OCI-LY7 (cell line): Measurements from ENCODE around the gene F7. TPM values are rescaled to one million over a fixed set of nuclear protein-coding genes. Genes with fewer than 3 reads are reported as not detected.

Experiments
- BruUV-seq: library from RNA; stranded (reverse); fragments of 400-500 nt; replicated peaks from 2 replicates; lab custom pipeline; 2021; lab: Mats Ljungman, UMichigan
- CTCF ChIA-PET: fragments of 300-600 bp; sonication (Branson Sonifier 250); formaldehyde crosslinking; loops from one replicate; lab custom pipeline; 2022; ENCODE audit warnings: antibody characterized with exemption; ENCODE audit not compliant: unreplicated experiment; lab: Charles Lee
- POLR2A ChIA-PET: fragments of 300-600 bp; sonication (Branson Sonifier 250); formaldehyde crosslinking; loops from one replicate; lab custom pipeline; 2022; ENCODE audit warnings: antibody characterized with exemption; lab: Charles Lee
- DNase-seq: peaks from one replicate; pipeline ENCODE4 v3.0.0-alpha.2; 2015; ENCODE audit warnings: low spot score
- H2AFZ ChIP-seq: fragments of 200-600 bp; sonication (generic), shearing (Covaris generic); 2 replicates; pipeline ENCODE4 v1.6.1; 2014; ENCODE audit warnings: mild to moderate bottlenecking, antibody characterized with exemption, low read length, moderate library complexity
- H3K27ac ChIP-seq: fragments of 200-600 bp; sonication (generic); 2 replicates; pipeline ENCODE4 v1.5.1; 2014; ENCODE audit warnings: mixed run types, low read depth, mild to moderate bottlenecking, moderate library complexity, low read length, inconsistent platforms; ENCODE audit not compliant: poor library complexity, severe bottlenecking
- H3K36me3 ChIP-seq: fragments of 200-600 bp; sonication (generic); 2 replicates; pipeline ENCODE4 v1.6.1; 2014; ENCODE audit warnings: mild to moderate bottlenecking, antibody characterized with exemption, low read length, moderate library complexity, mixed read lengths; ENCODE audit not compliant: insufficient read depth
- H3K4me1 ChIP-seq: fragments of 200-600 bp; sonication (generic); 2 replicates; pipeline ENCODE4 v1.5.1; 2014; ENCODE audit warnings: mild to moderate bottlenecking, low read length; ENCODE audit not compliant: insufficient read depth, poor library complexity, severe bottlenecking
- H3K4me2 ChIP-seq: fragments of 200-600 bp; sonication (generic); 2 replicates; pipeline ENCODE4 v1.6.1; 2014; ENCODE audit warnings: mild to moderate bottlenecking, low read length
- H3K4me3 ChIP-seq: fragments of 200-600 bp; sonication (generic); 2 replicates; pipeline ENCODE4 v1.5.1; 2014; ENCODE audit warnings: mild to moderate bottlenecking, low read depth, low read length; ENCODE audit not compliant: poor library complexity, severe bottlenecking
- H3K79me2 ChIP-seq: fragments of 200-600 bp; sonication (generic); 2 replicates; pipeline ENCODE4 v1.6.1; 2016; ENCODE audit warnings: low read depth, mild to moderate bottlenecking, low read length, moderate library complexity, mixed read lengths; ENCODE audit not compliant: insufficient read depth
- H3K9me2 ChIP-seq: fragments of 200-600 bp; sonication (generic); 2 replicates; pipeline ENCODE4 v1.6.1; 2016; ENCODE audit warnings: mild to moderate bottlenecking, low read length, mixed read lengths; ENCODE audit not compliant: insufficient read depth
- H3K9me3 ChIP-seq: fragments of 200-600 bp; sonication (generic); 2 replicates; pipeline ENCODE4 v1.6.1; 2014; ENCODE audit warnings: mild to moderate bottlenecking, mixed run types, low read length, mixed read lengths
- H4K20me1 ChIP-seq: fragments of 200-600 bp; sonication (generic); 2 replicates; pipeline ENCODE4 v1.6.1; 2014; ENCODE audit warnings: mild to moderate bottlenecking, antibody characterized with exemption, low read length, moderate library complexity, mixed read lengths; ENCODE audit not compliant: insufficient read depth
- CTCF ChIP-seq: fragments of 200-600 bp; sonication (generic); conservative IDR thresholded peaks from 2 replicates; pipeline ENCODE4 v1.5.1; 2014; ENCODE audit warnings: mild to moderate bottlenecking, antibody characterized with exemption, low read length, moderate library complexity, mixed read lengths
- EZH2phosphoT487 ChIP-seq: fragments of 200-600 bp; sonication (generic); IDR thresholded peaks from 2 replicates; pipeline ENCODE4 v1.6.1; 2018; ENCODE audit warnings: low read depth, borderline replicate concordance, mild to moderate bottlenecking, mixed run types, antibody characterized with exemption, low read length, moderate library complexity, mixed read lengths
- intact Hi-C: fragments of 100-400 bp; cut with micrococcal nuclease; formaldehyde crosslinking; loops from one replicate; pipeline ENCODE4 v1.10.0; 2022; ENCODE audit not compliant: unreplicated experiment
- total RNA-seq, 2 experiments: library from RNA; depleted of rRNA in 1 of 2; stranded (reverse); fragments of >200 nt in 1 of 2; shearing (Covaris generic) in 1 of 2; gene quantifications; 2 replicates each; pipeline ENCODE4 v1.2.3, GENCODE V29; 2014 to 2022

The F7 gene
- total RNA-seq, 2 experiments from 2014 or later = not detected

GRCh38 chr13:113109151-113110047, 3.8 kb downstream of the F7 start:
- BruUV-seq = no TSS peak
- intact Hi-C loops = no loop called here
- DNase-seq = no peak

GRCh38 chr13:113110048-113110851, 4.7 kb downstream of the F7 start:
- Histone ChIP-seq H3K36me3 (no peaks in the 10 kb centered on the region), H3K4me2 (no peak overlapping the region), H3K4me3 (no peak overlapping the region), H3K27ac (no peak overlapping the region), H4K20me1 (no peaks in the 10 kb centered on the region), H3K9me2 (no peaks in the 10 kb centered on the region), H3K9me3 (no peaks in the 10 kb centered on the region), H2AFZ (no peak overlapping the region), H3K4me1 (no peaks in the 10 kb centered on the region), H3K79me2 (no peaks in the 10 kb centered on the region)
- BruUV-seq = no TSS peak
- ChIA-PET POLR2A (no interaction called here), CTCF (no interaction called here)
- intact Hi-C loops = no loop called here
- DNase-seq = no peak
- no peak for TF ChIP-seq EZH2phosphoT487
- TF ChIP-seq CTCF = no peak

More at GRCh38 chr13:113109151-113110047, 3.8 kb downstream of the F7 start:
- ChIA-PET POLR2A (no interaction called here), CTCF (no interaction called here)
- no peak overlapping the region for H2AFZ ChIP-seq
- no peak overlapping the region for H3K4me2 ChIP-seq
- no peaks in the 10 kb centered on the region for H3K4me1 ChIP-seq
- H3K79me2 ChIP-seq = no peaks in the 10 kb centered on the region
- TF ChIP-seq CTCF (no peak), EZH2phosphoT487 (no peak)
- H4K20me1 ChIP-seq = no peaks in the 10 kb centered on the region
- H3K9me2 ChIP-seq = no peaks in the 10 kb centered on the region
- no peak overlapping the region for H3K27ac ChIP-seq
- H3K36me3 ChIP-seq = no peaks in the 10 kb centered on the region
- no peak overlapping the region for H3K4me3 ChIP-seq
- no peaks in the 10 kb centered on the region for H3K9me3 ChIP-seq
